Activated gamma-delta T cell (primary cell): ENCODE data around the gene ITGB5.

Experiments used
- DNase-seq: peaks from one replicate; lab custom pipeline; 2025; lab: John Stamatoyannopoulos, UW

ITGB5 gene

GRCh38 chr3:124747111-124747981, 139.8 kb downstream of the ITGB5 start:
- no peak for DNase-seq

GRCh38 chr3:124745756-124746155, 141.4 kb downstream of the ITGB5 start:
- DNase-seq, result no peak

GRCh38 chr3:124741027-124741426, 146.1 kb downstream of the ITGB5 start:
- DNase-seq, result no peak

- no peak for DNase-seq
Observed at GRCh38 chr3:124731760-124732159, 155.4 kb downstream of the ITGB5 start.

- DNase-seq, result no peak
Observed at GRCh38 chr3:124730941-124731297, 156.2 kb downstream of the ITGB5 start.

- DNase-seq, result peak; percentile 77
Observed at GRCh38 chr3:124730129-124730940, 156.8 kb downstream of the ITGB5 start, which contains the start of gene UMPS. UMPS (plus strand) TSS chr3:124730452; CDS start chr3:124730472, 20 bp downstream.

- no peak for DNase-seq
Observed at GRCh38 chr3:124722589-124722988, 164.6 kb downstream of the ITGB5 start.

GRCh38 chr3:124714223-124714853, 172.8 kb downstream of the ITGB5 start:
- DNase-seq, result no peak
